OCI-LY1 (cell line): Measurements from ENCODE around the gene OGA.

Source experiments
- EZH2 ChIP-seq: fragments of 200-600 bp; sonication (generic), shearing (Covaris generic); IDR thresholded peaks from 2 replicates; pipeline ENCODE4 v1.8.0; 2017; ENCODE audit warnings: borderline replicate concordance, mixed run types, mild to moderate bottlenecking, antibody characterized with exemption, low read length, moderate library complexity, mixed read lengths
- TF ChIP-seq, protein P1 (sequence below): fragments of 200-600 bp; sonication (generic), shearing (Covaris generic); IDR thresholded peaks from 2 replicates; pipeline ENCODE4 v1.5.1; 2017; ENCODE audit warnings: mild to moderate bottlenecking, antibody characterized with exemption, low read length, moderate library complexity, mixed read lengths

DNA sequence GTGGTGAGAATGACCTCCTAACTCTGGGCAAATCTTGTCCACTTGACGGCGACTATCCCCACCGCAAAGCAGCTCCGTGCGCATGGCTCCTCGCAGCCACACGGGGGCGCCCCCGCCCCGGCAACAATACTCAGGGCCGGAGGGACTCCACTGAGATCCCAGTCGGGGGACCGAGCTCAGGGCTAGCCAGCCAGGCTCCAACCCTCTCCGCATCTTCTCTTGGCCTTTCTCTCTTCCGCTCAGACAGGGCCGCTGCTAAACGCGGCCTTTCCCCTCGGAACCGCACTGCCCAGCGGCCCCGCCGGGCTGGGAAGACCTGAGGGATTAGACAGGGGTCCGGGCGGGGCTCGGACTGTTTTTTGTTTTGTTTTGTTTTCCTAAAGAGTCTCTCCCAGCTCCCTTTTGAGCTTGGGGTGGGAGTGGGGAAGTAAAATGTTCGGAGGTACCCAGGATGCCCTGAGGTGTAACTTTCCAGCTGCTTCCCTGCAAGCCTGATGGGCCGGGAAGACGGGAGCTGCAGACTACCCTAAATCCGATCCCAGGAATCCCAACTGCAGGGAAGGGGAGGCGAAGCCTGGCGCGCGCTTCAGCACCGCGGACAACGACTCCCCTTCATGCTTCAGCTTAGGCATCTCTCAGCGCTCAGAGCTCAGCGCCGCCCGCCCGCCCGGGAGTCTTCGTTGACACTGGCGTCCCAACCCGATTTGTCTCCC, 22.7 kb upstream of the OGA start:
- TF ChIP-seq, protein P1, sequence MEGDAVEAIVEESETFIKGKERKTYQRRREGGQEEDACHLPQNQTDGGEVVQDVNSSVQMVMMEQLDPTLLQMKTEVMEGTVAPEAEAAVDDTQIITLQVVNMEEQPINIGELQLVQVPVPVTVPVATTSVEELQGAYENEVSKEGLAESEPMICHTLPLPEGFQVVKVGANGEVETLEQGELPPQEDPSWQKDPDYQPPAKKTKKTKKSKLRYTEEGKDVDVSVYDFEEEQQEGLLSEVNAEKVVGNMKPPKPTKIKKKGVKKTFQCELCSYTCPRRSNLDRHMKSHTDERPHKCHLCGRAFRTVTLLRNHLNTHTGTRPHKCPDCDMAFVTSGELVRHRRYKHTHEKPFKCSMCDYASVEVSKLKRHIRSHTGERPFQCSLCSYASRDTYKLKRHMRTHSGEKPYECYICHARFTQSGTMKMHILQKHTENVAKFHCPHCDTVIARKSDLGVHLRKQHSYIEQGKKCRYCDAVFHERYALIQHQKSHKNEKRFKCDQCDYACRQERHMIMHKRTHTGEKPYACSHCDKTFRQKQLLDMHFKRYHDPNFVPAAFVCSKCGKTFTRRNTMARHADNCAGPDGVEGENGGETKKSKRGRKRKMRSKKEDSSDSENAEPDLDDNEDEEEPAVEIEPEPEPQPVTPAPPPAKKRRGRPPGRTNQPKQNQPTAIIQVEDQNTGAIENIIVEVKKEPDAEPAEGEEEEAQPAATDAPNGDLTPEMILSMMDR: peak; percentile 75
- TF ChIP-seq EZH2: no peak
